Stimulated activated naive CD8-positive, alpha-beta T cell treated with anti-CD3 and anti-CD28 coated beads, Interleukin-15, Interleukin-2, amounts not matched to agents 100 U/mL and 50 U/mL, for 24 hours (primary cell): ENCODE data around the gene SDHA.
"Not testable (repeated sequence)": the region's sequence is repeated elsewhere in the genome, so short reads cannot be mapped to it uniquely, and the experiment has no call there.

Experiments
- ATAC-seq: fragments of 150-1000 bp; cut with Tn5 transposase; one replicate; pipeline ENCODE4 v1.10.0; 2021
- DNase-seq: peaks from one replicate; pipeline ENCODE4 v3.0.0; 2021

The SDHA gene

DNA sequence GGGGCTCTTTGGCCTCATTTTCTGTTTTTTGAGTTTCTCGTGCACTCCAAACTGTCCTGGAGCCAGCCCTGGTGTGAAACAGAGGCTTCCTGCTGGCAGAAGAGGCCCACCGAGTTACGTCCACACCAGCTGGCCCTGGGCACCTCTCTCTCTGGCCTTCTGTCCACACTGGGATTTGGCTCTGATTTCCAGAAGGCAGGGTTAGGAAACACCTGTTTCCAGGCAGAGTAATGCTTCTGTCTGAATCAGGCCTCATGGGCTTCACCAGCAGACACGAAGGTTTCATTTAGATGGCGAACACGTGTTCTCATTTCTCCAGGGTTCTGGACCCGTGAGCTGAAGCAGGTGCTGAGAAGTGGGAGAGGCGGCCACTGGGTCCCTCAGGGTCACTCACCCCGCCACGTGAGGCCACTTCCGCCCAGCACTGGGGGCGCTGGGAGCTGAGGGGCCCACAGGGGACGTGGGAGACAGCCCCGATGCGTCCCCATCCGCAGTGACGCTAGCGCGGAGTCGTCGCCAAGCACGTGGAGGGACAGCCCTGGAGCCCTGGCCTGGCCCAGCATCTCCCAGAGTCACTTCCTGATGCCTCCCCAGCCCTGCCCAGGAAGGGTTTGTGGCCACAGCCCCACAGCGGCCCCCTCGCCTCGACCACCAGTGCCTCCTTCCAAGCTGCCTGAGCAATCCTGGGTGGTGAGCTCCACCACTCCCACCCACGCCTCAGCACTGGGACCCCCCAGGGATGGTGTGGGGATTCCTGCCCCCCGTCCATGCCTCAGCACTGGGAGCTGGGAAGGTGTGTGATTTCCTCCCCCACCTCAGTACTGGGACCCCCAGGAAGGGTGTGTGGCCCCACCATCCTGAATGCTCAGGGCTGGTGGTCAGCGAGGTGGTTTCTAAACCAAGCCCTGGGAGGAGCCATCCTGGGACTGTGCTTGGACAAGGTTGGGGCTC lies 31.8 kb upstream of the SDHA start:
- no peak for DNase-seq
- ATAC-seq = no peak

DNA sequence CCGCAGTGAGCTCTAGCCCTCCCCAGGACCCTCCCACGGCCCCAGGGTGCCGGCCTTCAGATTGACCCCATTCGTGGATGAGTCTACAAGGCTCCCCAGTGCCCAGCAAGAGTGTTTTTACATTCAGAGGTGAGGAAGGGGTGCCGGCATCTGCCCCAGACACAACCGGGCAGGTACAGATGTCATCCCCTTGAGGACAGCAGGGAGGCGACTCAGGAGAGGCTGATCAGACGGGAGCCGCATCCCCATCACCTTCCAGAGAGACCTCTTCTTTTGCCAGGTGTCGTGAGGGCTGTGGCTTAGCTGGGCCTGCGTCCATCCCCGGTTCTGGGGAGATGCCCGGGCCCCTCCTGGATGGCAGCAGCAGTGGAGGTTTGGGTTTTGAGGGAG lies 31.1 kb upstream of the SDHA start:
- ATAC-seq (no peak), DNase-seq (no peak)

DNA sequence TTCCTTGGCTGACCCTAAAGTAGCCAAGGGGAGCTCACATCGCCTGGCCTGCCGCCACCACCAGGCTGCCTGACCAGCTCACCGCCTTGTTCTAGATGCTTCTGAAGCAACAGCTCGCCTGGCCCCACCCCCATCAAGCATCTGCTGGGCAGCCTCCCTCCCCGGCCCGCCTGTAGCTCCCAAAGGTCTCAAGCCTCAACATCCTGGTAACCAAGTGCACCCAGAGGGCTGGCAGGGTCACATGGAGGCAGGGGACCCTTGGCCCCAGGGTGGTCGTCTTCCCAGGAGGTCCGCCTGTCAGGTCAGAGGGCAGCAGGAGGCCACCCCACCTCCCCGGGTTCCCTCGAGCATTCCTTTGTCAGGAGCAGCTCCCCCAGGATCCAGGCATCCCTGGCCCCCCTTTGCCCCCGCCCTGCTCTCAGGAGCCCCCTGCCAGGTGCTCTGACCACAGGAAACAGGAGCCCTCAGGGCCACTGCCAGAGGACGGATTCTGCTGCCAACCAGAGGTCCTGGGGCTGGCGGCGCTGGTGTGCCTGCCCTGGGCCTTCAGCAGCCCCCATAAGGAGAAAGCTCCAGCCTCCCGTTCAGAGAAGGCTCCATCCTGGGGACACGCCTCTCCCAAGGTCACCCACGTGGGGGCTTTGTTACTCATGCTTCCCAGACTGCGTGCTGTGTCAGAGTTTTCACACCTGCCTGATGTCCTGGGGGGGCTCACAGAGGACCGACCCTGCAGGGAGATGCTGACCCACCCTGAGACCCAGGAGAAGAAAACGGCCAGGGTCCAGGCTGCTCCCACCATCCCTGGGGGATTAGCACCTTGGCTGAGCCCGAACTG lies 30.3 kb upstream of the SDHA start:
- ATAC-seq = no peak
- no peak for DNase-seq

DNA sequence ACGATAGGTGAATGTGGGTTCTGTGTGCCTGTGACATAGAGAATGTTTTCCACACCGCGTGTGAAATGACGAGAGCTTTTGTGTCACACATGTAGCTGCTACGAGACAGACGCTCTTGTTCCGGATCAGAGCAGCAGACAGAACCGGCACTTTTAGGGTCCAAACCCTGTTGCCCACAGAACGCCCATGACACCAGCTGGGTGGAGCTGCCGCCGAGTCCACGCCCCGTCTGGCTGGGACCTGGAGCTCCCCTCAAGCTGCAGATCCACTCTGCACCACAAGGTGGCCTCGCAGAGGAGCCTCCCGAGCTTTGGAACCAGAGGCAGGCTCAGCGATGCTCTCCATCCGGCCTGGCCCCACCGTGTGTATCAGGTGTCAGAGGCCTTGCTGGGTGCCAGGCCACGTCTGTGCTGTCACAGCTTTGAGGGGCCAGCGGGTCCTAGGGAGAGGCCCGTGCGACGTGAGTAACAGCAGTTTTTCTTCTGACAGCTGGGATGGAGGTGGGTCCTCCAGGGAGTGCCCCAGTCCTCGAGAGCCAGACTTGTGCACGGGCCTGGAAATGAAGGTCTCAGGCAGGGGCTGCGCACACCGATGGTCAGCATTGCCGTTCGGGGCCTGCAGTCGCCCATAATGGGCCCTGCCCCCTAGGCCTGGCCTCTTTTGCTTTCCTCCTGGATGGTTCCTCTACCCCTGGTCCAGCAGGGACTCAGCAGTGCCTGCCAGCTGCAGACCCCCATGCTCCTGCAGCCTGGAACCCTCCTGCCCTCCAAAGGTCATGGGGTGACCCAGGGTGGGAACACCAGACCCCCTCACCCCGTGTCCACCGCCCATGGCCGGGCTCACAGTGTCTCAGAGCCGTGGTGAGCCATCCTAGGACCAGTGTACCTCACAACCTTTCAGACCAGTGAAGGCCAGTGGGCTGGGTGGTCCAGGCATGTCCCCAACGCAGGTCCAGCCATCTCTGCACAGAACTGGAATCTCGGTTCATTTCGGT lies 29.3 kb upstream of the SDHA start:
- ATAC-seq = peak; percentile 93

DNA sequence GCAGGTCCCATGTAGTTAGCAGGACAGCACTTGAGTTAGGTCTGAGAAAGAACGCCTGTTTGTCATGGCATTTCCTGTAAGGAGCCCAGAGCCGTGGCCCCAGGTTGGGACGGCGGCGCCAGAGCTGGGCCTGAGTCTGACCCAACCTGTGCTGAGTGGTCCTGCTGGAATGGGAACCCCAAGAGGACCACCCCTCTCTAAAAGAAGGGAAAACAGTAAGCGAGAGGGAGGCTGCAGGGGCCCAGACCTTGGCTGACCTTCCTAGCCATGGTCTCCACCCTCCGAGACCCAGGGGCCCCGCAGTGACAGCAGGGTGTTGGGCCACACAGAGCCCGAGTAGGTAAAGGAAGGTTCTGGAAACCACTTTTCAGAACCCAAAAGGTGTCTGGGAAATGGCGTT lies 28.6 kb upstream of the SDHA start:
- no peak for DNase-seq

More for the DNA sequence above, 29.3 kb upstream of the SDHA start:
- peak; percentile 93 for DNase-seq

DNA sequence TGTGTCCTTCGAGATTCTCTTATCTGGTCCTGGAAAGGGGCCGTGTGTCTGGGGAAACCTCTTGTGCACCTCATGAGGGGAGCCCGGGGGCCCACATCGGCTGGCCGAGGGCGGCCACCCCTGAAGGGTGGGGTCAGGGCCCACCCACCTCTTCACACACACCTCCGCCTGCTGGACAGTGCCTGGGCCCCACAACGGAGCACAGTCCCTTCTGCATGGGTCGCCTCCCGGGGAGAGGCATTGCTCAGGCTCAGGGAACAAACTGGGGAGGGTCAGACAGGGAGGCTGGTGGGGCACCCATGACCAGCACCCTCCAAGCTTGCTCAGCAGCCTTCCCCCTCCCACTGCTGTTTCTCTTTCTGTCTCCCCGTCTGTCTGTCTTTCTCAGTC lies 28.1 kb upstream of the SDHA start:
- ATAC-seq = no peak
- DNase-seq = no peak

More for the DNA sequence above, 28.6 kb upstream of the SDHA start:
- no peak for ATAC-seq

DNA sequence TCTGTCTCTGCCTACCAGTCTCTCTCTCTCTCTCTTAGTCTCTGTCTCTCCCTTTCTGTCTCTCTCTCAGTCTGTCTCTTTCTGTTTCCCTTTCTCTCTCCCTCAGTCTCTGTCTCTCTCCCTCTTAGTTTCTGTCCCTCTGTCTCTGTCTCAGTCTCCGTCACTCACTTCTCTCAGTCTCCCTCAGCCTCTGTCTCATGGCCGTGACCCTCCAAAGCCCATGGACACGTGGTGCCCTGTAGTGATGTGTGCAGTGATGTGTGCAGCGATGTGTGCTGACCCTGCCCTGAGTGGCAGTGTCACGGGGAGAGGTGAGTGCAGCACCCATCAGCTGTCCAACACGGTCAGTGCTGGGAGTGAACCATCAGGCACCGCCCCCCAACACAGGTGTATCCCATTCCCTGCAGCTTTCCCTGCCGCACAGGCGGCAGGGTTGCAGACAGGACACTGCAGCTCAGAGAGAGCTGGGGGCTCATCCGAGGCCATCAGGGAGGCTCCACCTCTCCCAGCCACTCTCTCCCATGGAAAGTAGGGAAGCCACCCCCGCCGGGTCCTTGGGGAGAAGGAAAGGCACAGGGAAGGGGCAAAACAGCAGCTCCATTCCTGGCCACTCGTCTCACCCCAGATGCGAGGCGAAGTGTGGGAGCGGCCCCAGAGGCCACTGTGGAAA lies 27.6 kb upstream of the SDHA start:
- no peak for DNase-seq
- ATAC-seq = no peak

DNA sequence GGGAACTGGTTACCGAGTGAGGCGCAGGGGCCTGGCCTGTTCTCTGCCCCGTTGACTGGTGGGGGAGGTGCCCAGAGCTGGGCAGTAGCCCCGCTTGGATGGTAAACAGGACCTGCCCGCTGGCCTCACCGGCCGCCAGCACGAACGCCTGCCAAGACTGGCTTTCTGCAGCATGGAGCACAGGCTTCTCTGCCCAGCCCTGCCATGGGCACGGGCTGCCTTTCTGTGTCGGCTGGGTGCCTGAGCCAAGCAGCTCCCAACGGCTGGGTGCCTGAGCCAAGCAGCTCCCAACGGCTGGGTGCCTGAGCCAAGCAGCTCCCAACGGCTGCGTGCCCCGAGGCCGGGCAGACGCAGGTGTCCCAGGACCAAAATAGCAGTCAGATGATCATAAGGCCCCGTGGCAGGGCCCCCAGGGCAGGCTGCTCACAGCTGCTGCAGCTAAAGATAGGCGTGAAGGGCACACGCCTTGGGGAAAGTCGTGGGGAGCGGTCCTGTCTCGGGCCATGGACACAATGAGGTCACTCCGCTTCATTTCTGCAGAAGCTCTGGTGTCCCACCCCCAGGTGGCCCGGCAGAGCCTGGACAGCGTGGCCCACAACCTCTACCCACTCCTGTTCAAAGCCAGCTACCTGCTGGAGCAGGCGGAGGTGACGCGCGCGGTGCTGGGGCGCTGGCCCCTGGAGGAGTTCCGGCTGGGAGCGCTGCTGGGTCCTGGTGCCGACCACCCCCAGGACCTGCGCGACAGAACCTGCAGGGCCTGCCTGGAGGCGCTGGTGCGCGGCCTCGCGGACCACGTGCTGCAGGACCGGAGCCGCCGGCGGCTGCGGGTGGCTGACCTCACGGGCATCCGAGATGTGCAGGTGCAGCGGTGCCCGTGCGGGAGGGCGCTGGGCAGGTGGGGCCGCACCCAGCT lies 26.8 kb upstream of the SDHA start, which contains the start of gene LRRC14B:
Gene LRRC14B, plus strand, starts transcription at position 460 of the 913 bp plus-strand sequence. Its CDS starts 44 bp downstream, at position 504.
- no peak for ATAC-seq
- DNase-seq = no peak

DNA sequence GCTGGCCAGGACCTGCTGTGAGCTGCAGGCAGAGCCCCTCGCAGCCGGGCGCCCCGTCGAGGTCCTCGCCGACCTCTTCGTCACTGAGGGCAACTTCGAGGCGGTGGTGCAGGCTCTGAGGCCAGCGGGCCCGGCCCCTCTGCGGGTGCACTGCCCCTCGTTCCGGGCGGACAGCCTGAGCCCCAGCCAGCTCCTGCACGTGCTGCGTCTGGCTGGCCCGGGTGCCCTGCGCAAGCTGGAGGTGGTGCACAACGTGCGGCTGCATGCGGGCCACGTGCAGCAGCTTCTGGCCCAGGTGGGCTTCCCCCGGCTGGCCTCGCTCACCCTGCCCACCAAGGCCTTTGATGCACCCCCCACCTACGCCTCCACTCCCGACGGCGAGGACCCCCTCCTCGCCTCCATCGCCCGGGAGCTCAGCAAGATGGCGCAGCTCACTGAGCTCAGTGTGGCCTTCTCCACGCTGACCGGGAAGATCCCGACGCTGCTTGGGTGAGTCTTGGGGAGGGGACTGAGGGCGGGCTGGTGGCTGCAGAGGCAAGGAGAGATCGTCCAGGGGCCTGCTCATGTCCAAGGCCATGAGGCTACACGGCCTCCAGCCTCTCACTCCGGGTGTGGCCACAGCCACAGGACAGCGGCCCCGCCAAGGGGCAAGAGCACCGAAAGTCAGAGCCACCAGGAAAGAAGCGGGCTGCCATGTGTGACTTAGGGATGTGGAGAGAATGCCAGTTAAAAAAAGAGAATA lies 26.0 kb upstream of the SDHA start:
- ATAC-seq = no peak

DNA sequence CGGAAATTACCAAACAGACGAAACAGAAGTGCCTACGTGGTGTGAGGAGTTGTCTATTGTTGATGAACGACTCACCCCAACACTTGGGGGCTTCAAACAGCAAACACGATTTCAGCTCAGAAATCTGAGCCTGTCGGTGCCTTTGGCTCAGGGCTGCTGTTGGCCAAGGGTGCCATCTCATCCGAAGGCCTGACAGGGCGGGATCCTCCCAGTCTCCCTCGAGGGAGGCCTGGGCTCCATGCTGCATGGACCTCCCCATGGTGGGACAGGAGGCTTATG lies 25.5 kb upstream of the SDHA start:
- no peak for ATAC-seq
- DNase-seq = no peak

More for the DNA sequence above, 26.0 kb upstream of the SDHA start:
- DNase-seq = no peak

DNA sequence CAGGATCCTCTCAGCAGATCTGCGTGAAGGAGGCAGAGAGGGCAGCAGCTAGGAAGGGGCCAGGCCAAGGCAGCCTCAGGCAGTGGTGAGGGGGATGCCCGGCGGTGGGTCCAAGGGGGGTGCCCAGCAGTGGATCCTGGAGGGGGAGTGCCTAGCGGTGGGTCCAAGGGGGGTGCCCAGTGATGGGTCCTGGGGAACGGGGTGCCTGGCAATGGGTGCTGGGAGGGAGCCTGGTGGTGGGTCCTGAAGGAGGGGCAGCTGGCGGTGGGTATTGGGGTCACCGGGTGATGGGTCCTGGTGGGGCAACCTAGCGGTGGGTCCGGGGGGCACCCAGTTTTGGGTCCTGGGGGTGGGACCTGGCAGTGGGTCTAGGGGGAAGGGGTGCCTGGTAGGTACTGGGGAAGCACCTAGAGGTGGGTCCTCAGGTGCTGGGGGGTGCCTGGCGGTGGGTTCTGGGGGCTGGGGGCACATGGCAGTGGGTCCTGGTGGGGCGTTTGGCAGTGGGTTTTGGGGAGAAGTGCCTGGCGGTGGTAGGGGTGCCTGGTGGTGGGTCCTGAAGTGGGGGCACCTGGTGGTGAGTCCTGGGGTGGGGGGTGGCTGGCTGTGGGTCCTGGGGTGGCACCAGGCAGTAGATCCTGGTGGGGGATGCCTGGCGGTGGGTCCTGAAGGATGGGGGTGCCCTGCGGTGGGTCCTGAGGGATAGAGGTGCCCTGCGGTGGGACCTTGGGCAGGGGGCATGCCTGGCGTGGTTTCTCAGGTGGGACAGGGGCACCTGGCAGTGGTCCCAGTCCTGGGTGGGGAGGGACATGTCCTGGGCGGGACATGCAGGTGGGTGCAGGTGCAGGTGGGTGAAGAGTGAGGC lies 24.9 kb upstream of the SDHA start:
- no peak for ATAC-seq
- DNase-seq = no peak

DNA sequence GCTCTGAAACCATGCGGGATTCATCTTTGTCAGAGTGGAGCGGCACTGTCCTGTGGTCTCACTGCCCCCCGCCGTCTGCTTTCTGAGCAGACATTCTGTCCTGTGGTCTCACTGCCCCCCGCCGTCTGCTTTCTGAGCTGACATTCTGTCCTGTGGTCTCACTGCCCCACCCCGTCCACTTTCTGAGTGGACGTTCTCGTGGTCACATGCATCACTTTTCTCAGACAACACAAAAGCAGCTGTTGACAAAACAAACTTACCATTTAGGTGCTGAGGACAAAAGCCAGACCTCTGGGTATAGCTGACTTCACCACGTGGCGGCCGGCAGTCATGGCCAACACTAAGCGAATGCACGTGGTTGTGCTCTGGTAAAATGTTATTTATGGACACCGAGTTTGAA lies 24.0 kb upstream of the SDHA start:
- DNase-seq (no peak), ATAC-seq (no peak)

DNA sequence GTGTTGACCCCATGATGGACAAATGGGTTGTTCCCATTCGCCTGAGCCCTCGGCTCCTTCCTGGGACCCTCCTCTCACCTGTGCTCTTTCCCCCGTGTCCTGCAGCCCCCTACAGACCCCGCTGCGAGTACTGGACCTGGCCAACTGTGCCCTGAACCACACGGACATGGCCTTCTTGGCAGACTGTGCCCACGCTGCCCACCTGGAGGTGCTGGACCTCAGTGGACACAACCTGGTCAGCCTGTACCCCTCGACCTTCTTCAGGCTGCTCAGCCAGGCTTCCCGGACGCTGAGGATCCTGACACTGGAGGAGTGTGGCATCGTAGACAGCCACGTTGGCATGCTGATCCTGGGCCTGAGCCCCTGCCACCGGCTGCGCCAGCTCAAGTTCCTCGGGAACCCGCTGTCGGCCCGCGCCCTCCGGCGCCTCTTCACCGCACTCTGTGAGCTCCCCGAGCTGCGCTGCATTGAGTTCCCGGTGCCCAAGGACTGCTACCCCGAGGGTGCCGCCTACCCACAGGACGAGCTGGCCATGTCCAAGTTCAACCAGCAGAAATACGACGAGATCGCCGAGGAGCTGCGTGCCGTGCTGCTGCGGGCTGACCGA lies 23.4 kb upstream of the SDHA start:
- no peak for DNase-seq

DNA sequence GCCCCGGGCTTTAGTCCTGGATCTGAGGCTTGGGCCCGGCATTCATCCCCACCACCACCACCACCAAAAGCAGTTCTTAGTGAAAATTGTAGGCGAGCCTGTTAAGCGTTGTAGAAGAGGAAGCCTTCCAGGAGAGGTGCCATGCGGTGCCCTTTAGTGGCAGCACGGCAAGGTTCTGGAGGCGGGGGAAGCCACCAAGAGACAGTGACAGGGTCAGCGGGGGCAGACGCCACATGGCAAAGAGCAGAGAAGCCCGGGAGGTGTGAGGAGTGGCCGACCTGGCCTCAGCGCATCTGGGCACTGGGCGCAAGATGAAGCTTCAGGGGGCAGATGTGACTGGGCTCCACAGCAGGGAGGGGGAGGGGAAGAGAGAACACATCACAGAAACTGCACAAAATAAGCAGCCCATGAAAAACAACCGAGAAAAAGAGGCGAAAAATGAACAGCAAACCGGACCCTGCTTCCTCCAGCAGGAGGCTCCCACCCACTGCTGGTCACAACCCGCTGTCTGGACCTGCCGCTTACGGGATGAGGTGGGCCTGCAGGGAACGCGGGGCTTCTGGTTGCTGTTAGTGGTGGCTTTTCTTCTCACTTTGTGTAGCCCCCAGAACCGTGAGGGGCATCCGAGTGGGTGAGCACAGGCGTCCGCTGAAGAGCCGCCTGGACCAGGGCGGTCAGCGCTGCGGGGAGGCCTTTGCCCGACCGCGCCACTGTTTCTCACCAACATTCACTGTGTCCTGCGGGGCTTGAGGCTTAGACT lies 22.5 kb upstream of the SDHA start:
- no peak for ATAC-seq
- DNase-seq = no peak

More for the DNA sequence above, 23.4 kb upstream of the SDHA start:
- no peak for ATAC-seq

DNA sequence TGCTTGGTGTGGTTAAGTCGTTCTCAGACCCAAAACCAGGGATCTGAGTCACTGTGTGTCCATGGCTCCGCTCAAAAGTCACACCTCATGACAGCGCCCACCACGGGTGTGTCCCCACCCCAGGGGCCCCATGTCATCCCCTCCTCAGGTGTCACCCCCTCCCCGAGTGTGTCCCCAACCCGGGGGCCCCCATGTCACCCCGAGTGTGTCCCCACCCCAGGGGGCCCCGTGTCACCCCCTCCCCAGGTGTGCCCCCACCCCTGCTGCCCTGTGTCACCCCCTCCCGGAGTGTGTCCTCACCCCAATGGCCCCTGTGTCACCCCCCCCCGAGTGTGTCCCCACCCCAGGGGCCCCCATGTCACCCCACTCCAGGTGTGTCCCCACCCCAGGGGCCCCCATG lies 21.8 kb upstream of the SDHA start:
- ATAC-seq = no peak

DNA sequence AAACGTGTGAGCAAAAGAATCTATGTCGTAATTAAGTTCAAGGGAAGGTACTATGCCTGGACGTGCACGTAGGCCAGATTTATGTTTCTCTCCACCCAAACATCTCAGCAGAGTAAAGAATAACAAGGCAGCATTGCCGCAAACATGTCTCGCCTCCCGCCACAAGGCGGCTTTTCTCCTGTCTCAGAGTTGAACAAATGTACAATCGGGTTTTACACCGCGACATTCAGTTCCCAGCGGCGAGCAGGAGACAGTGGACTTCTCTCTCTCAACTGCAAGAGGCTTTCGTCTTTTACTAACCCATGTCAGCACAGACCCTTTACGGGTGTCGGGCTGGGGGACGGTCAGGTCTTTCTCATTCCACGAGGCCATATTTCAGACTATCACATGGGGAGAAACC lies 21.1 kb upstream of the SDHA start:
- DNase-seq, ATAC-seq: not testable (repeated sequence)

More for the DNA sequence above, 21.8 kb upstream of the SDHA start:
- no peak for DNase-seq

DNA sequence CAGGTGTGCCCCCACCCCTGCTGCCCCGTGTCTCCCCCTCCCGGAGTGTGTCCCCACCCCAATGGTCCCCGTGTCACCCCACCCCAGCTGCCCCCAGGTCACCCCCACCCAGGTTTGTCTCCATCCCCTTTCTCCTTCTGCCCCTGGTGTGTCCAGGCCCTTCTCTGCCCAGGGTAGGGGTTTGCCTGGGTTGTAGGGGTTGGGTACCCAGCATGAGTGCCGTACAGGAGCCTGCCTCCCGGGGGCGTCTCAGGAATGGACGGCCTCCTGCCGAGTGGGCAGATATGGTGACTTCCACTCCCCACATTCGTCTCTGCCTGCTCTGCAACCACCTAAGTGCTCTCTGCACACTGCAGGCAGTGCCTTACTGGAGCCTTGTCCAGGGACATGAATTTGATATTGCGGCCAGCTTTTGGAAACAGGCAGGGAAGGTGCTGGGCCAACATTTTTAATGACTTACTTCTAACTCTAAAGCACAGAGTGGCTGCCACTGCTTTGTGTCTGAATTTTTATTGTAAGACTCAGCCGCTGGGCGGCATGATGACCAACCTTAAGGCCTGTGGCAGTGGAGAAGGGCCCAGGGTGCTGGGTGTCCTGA lies 20.1 kb upstream of the SDHA start:
- ATAC-seq (no peak), DNase-seq (no peak)
